GM18909 (cell line): ENCODE results near the gene FOXP1.
A peak's percentile ranks its signal among the peaks of the same experiment; 100 is the strongest.

Experiments used
- ATAC-seq: cut with Tn5 transposase; IDR thresholded peaks from one replicate; pipeline ENCODE4 v1.9.1; 2021; ENCODE audit warnings: mild to moderate bottlenecking; ENCODE audit not compliant: unreplicated experiment, poor library complexity

Gene FOXP1

DNA sequence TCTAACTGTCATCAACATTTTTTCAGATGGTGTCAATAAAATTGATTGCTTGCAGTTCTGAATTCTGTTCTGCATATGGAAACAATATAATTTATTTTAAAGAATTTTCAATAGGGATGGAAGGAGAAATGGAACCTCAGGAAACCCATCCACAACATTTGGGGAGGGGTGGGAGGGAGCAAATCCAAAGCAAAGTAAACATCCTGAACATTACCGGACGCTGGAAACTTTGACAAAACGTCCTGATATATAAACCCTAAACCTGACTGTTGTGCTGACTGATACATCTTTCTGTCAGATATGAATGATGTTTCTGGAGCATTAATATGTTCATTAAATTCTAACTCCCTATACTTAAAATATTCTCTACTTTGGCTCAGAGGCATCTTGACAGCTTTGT is 479.0 kb downstream of the FOXP1 start:
- ATAC-seq: no peak

DNA sequence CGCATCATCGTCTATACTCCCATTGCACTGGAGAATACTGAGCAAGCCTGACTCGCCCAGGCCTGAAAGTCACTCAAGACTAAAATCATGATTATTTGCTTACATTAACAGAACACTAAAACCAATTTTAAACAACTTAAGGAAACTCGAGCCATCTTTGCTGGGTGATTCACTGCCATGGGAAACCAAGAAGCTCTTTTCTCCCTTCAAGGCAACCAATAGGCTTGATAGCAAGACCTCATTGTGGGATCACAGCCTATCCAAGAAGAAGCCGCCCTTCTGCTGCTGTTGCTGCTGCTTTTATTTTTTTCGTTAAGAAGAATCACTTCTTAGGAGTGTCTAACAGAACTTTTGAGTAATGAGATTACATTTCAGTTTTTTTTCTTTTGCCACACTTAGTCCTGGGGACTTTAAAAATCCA is 479.4 kb downstream of the FOXP1 start:
- ATAC-seq: no peak

- no peak for ATAC-seq
These were observed 480.1 kb downstream of the FOXP1 start for GRCh38 chr3:71103430-71103921.

DNA sequence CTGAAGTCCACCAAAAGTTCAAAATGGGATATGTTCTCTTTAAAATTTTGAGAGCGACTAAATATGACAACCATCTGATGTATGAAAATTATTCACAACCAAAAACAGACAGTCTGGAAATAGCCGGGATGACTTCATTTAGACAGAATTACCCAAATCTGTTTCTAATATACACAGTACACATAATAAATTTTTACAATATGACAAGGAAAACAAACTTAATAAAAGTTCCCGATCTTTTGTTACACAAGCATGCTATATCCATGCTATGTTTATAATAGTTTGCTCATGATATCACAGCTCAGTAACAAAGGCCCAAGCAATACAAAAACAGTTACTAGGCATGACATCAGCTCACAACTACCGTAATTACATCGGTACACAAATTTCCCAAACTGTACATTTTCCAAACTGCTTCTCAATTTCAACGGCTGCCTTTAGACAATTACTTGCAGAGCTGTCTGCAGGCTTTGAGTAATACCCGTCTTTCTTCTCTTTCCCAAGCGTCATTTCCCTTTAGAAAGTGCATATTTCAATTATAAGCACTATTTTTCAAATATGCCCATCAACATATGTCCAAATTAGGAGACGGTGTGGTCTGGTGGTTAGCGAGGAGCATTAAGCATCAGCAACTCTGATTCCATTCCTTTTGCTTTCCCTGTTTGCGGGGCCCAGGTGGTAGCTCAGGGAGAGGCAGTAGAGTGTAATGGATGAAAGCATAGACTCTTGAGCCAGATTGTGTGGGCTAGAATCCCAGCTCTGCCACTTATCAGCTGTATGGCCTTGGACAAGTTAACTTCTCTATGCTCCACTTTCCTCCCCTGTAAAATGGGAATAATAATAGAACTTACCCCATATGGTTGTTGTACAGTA is 481.2 kb downstream of the FOXP1 start:
- ATAC-seq: no peak

- ATAC-seq: no peak
These were observed 481.9 kb downstream of the FOXP1 start for GRCh38 chr3:71101626-71102025.

DNA sequence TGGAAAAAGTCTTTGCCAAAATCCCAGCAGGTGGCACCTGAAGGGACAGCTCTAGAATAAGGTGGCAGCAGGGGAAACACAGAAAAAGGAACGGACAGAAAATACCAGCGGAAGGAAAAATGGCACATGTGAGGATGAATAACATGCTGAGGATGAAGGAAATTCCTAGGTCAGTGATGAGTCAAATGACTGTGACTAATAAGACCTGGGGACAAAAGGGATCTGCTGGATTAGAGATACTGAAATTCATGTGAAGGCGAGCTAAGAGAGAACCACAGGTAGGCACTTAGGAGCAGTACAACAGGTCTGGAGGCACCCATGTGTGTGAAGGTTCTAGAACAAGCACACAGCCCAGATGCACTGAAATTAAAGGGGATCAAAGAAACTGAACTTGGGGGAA is 482.5 kb downstream of the FOXP1 start:
- ATAC-seq: no peak

DNA sequence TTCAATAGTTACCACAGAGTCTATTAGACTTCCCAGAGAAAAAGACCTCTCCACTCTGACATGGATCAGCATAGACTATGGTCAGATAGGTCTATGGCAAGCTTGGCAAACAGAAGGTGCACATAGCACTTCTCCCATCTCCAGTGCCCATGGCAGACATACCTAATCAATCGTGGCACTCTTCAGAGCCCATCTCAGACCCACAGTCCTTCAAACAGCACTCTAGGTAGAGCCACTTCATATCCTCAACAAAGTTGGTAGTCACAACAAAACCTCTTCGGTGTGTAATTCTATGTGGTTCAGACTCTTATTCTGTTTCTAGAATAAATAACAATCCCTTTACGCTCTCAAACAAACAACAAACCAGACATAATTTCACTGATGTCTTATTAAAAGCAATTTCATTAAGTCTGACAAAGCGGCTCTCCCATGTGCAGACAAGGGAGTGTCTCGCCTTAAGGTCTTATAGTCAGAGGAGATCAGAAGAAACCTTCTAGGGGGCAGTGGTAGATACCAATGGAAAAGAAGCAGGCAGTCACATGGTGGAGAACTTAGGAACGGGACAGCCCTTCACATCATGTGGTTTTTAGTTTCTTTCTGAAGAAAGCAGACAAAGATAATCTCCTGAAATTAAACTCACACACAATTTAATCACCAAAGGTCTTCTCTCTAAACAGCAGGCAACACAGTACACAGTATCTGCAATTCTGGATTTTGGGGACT is 483.4 kb downstream of the FOXP1 start:
- ATAC-seq: no peak

DNA sequence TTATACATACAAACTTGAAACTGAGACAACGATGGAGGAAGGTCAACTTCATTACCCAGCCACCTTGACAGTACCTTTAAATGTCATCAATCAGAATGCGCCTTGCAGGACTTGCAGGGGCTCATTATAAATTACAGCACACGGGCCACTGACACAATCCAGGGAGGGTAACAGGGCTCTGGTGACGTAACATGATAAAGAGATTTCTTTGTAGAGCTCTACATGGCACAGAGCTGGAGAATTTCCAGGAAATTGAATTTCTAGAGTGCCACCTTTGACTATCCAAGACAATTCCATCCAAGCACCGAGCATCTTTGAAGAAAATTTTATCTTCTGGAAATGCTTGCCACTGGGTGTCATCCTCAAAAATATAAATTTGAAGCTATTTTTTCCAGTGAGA is 486.0 kb downstream of the FOXP1 start:
- ATAC-seq: no peak

DNA sequence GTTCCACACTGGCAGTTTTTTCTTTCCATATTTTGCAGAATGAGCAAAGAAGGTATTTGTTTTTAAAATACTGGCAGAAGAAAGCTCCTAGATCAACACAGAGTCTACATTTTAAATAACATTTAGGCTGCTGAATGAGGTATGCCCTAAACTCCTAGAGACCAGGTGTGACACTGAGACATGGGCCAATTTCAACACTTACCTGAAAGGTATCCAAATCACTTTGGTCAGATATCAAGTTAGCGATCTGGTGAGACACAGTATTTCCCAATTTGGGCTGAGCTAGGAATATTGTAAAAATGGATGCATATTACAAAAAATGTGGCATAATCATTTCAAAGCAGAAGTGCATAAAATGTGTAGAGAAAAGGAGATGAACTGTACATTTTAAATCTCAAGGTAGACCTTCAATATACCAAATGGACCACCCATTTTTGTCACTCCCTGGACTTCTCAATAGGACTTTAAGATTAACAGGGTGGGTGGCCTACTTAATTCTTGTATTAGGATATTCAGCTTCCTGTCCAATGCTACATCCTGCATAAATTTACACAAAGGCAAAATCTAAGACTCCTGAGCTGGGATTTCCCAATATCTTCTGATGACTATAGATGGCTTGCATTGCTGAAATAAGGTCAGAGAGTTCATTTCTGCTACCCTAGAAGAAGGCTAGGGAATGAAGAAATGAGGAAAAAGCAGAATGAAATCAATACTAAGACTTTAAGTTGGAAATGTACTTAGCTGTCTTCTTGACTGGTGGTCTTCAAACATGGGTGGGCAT is 487.8 kb downstream of the FOXP1 start:
- ATAC-seq: no peak

GRCh38 chr3:71094658-71095209 is 488.8 kb downstream of the FOXP1 start:
- ATAC-seq: no peak

DNA sequence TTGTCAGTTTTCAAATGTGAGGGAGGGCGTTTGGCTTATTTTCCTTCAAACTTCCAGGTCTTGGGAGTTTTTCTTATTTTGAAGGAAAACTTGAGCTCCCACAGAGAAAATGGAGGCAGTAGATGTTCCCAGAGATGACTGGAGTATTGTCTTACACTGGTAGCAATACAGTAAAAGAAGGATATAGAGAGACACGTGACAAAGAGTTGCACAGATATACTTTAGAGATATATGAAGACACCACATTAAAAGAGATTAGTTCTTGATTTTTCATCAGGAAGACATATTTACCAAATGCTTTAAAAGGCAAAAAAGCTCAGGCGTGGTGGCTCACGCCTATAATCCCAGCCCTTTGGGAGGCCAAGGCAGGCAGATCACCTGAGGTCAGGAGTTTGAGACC is 490.9 kb downstream of the FOXP1 start:
- ATAC-seq: no peak

DNA sequence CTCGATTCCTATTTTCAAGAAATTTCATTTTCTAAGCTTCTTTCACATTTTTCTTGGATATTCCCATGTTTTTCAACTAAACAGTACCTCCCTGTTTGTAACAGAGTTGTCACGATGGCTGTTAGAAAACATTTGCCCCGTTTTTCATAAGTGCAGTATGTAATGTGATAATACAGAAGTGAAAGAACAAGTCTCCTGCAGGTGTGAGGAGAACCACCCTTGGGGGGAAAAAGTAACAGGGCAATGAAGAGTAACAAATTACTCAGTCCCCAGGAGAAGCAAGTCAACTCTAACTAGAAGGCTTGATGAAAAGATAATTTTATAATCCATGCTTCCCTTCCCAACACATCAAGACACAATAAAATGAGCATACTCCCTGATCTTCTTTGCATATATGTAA is 493.3 kb downstream of the FOXP1 start:
- peak; percentile 23 for ATAC-seq

DNA sequence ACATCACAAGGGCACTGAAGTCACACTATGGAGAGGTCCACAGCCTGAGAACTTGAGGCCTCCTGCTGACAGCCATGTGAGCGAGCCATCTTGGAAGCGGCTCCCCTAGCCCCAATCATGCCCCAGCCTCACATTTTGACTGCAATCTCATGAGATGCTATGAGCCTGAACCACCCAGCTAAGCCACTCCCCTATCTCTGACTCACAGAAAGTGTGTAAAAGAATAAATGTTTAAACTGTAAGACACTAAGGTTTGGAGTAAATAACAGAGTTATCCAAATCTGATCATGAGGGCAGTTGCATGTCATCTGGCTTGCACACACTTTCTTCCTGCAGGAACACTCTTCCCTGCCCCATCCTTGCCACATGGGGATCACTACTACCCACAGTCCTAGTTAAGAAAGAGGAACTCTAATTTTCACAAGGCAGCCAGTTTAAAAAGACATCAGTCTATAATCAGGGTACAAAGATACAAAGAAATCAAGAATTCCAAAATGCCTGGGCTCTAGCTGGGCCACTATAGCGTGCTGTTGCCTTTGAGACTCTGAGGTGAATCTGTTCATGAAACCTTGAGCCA is 494.2 kb downstream of the FOXP1 start:
- no peak for ATAC-seq

DNA sequence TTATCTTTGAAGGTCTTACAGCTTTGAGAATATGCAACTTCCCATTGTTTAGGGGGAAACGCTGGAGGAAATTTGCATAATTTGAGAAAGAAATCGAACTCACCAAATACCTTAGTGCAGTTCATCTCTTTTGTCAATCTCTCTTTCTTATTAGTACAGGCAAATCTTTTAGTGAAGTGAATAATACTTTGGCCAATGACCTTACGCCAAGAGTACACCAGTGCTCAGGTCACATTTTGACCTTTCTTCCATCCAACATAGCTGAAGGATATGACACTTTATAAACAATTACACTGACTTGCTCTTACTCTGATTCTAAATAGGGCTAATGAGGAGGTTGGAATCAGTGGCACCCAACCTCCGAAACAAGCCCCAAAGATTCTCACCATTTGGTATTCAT is 494.8 kb downstream of the FOXP1 start:
- no peak for ATAC-seq

DNA sequence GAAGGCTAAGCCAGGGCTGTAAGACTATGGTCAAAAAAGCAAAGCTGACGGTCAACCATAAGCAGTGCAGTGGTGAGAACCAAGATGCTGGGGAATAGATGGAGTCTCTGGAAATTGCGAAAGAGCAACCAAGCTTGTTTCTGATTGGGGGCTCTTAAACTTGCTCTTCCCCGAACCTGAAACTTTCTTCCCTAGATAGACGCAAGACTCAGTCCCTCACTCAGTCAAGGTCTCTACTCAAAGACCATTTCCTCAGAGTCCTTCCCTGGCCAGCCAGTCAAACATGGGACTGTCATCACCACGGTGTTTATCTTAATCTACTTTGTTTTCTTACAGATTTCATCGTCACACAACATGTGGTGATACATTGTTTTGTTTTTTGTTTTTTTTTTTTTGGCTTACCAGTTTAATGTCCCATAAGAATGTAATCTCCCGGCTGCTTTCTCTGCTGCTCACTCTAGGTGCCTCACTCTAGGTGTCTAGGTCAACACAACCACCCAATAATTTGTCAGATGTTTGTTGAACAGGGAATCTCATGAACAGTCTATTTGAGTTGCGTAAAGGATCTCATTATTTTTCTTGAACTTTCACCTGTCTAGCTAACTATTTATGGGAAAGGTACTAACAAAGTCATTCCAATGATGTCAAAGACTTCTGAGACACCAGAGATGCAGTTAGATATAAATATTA is 495.4 kb downstream of the FOXP1 start:
- no peak for ATAC-seq

DNA sequence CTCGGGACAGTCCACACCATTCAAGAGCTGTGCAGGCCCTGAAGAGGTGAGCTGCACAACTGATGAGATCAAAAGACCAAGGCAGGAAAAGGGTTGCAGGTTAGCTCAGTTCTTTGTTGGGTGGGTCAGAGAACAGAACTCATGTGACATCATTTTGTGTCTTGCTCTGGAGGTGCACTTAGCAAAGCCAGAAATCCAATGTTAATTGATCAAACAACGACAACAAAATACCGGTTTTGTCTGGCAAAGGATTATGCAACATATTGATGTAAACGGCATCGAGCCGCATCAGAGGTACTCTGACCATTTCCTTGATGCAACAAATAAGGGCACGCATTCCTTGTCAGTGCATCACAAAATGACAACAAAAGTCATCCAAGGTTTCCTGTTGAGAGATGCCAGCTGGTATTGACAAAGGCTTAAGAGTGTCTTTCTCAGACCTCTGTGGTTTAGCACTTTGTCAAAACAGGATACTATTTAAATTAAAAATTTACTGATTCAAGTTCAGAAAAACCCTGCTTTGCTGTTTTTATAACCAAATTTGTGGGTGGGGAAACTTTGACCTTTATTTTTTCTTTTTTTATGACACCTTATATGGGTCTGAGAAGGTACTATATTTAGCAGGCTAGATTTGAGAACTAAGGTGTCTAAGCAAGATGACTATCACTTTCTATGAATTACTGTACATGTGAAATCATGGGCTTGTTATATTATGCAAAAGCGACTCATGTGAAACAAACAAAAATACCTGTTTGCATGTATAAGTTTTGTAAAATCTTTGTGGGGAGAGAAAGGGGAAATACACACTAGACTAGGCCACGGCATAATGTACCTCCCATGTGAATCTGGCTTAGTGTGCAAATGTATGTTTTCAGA is 496.1 kb downstream of the FOXP1 start:
- peak; percentile 94 for ATAC-seq

GRCh38 chr3:71086777-71087142 is 496.8 kb downstream of the FOXP1 start:
- ATAC-seq: no peak

DNA sequence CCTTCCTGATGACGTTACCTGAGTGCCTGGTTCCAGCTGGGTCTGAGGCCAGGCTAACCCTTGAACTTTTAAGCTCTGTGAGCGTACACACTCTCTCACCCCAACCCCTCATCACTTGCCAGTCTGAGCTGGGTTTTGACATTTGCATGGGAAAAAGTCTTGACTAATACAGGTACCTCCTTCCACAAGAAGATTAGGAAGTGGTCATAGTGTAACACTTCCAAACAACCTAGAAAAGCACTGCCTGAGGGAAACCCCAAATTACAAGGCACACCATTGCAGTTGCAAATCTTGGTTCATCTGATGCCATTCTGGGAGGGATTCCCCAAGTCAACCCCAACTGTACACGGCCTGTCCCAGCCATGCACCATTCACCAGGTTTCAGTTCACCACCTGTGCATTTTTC is 499.8 kb downstream of the FOXP1 start:
- no peak for ATAC-seq

- ATAC-seq: no peak
These were observed 500.7 kb downstream of the FOXP1 start for GRCh38 chr3:71082833-71083232.
